NCI-H128 (cell line): Measurements from ENCODE around the gene ZNF669.
A peak's percentile ranks its signal among the peaks of the same experiment; 100 is the strongest.

Source experiments
- DNase-seq: peaks from one replicate; lab custom pipeline; 2025; ENCODE audit not compliant: unreplicated experiment; lab: John Stamatoyannopoulos, UW

Gene ZNF669

GRCh38 chr1:247111700-247112478 lies 7.7 kb upstream of the ZNF669 start:
- no peak for DNase-seq

GRCh38 chr1:247111259-247111699 lies 7.1 kb upstream of the ZNF669 start:
- no peak for DNase-seq

- DNase-seq = no peak
Measured at GRCh38 chr1:247110627-247111258, 6.6 kb upstream of the ZNF669 start.

- DNase-seq = no peak
Measured at GRCh38 chr1:247107694-247108093, 3.5 kb upstream of the ZNF669 start.

- no peak for DNase-seq
Measured at GRCh38 chr1:247105966-247106365, 1.8 kb upstream of the ZNF669 start.

GRCh38 chr1:247104965-247105364 lies 809 bp upstream of the ZNF669 start:
- no peak for DNase-seq

GRCh38 chr1:247102381-247102780 lies 1.8 kb downstream of the ZNF669 start:
- no peak for DNase-seq

- DNase-seq = no peak
Measured at GRCh38 chr1:247100676-247101279, 3.4 kb downstream of the ZNF669 start.

GRCh38 chr1:247096958-247097357 lies 7.2 kb downstream of the ZNF669 start:
- no peak for DNase-seq

GRCh38 chr1:247096544-247096943 lies 7.6 kb downstream of the ZNF669 start:
- no peak for DNase-seq

GRCh38 chr1:247096112-247096511 lies 8.0 kb downstream of the ZNF669 start:
- no peak for DNase-seq

- no peak for DNase-seq
Measured at GRCh38 chr1:247090455-247090854, 13.7 kb downstream of the ZNF669 start.

- DNase-seq = no peak
Measured at GRCh38 chr1:247089616-247090375, 14.4 kb downstream of the ZNF669 start.

GRCh38 chr1:247088967-247089366 lies 15.2 kb downstream of the ZNF669 start:
- DNase-seq = no peak

GRCh38 chr1:247087256-247087655 lies 16.9 kb downstream of the ZNF669 start:
- no peak for DNase-seq

GRCh38 chr1:247085310-247085709 lies 18.8 kb downstream of the ZNF669 start:
- DNase-seq = no peak

- no peak for DNase-seq
Measured at GRCh38 chr1:247084771-247085170, 19.4 kb downstream of the ZNF669 start.

GRCh38 chr1:247079141-247079874 lies 24.8 kb downstream of the ZNF669 start:
- no peak for DNase-seq

GRCh38 chr1:247078258-247079140 lies 25.7 kb downstream of the ZNF669 start, which contains the start of gene ZNF670:
Gene ZNF670, minus strand, starts transcription at chr1:247078811. Its CDS starts 215 bp downstream, at chr1:247078596.
- peak; percentile 98 for DNase-seq

GRCh38 chr1:247077876-247078257 lies 26.3 kb downstream of the ZNF669 start:
- no peak for DNase-seq
